GM12891 (cell line): ENCODE data around the gene PLEKHM2.

Source experiments
- DNase-seq: peaks from one replicate; pipeline ENCODE4 v3.0.0; 2011; ENCODE audit warnings: low spot score; ENCODE audit not compliant: insufficient read length
- FAIRE-seq: peaks from 2 replicates; lab custom pipeline; 2011; peaks lifted over from hg19 to GRCh38; lab: Jason Lieb, UNC
- PAX5 ChIP-seq: IDR thresholded peaks from 2 replicates; pipeline ENCODE4 v1.6.1; 2011; ENCODE audit warnings: low read length, moderate library complexity, mild to moderate bottlenecking; ENCODE audit not compliant: insufficient read depth, severe bottlenecking
- POLR2A ChIP-seq: IDR thresholded peaks from 2 replicates; pipeline ENCODE4 v1.6.1; 2011; ENCODE audit warnings: low read depth, low read length, control low read depth
- POLR2AphosphoS5 ChIP-seq: IDR thresholded peaks from 2 replicates; pipeline ENCODE4 v1.6.1; 2011; ENCODE audit warnings: low read depth, low read length, control low read depth
- POU2F2 ChIP-seq: IDR thresholded peaks from 2 replicates; pipeline ENCODE4 v1.6.1; 2011; ENCODE audit warnings: low read depth, mild to moderate bottlenecking, control low read depth, low read length, moderate library complexity
- SPI1 ChIP-seq: IDR thresholded peaks from 2 replicates; pipeline ENCODE4 v1.6.1; 2011; ENCODE audit warnings: low read depth, low read length, control low read depth
- TAF1 ChIP-seq: IDR thresholded peaks from 2 replicates; pipeline ENCODE4 v1.6.1; 2011; ENCODE audit warnings: low read depth, low read length, control low read depth

Gene PLEKHM2

GRCh38 chr1:15727866-15728534, 43.9 kb downstream of the PLEKHM2 start:
- FAIRE-seq = no peak
- DNase-seq = no peak
- TF ChIP-seq POLR2AphosphoS5 (peak; percentile 36; the same call in 1 of the 2 replicates), POLR2A (no peak), PAX5 (no peak), SPI1 (no peak), TAF1 (no peak), POU2F2 (no peak)

- TF ChIP-seq POU2F2 (no peak), POLR2A (no peak; the same call in 1 of the 2 replicates), SPI1 (no peak), PAX5 (no peak), POLR2AphosphoS5 (no peak), TAF1 (no peak)
- FAIRE-seq (no peak), DNase-seq (no peak)
These were observed 45.0 kb downstream of the PLEKHM2 start for GRCh38 chr1:15728937-15729657.

- no peak for TF ChIP-seq TAF1
- no peak for TF ChIP-seq POLR2AphosphoS5
- TF ChIP-seq PAX5 = no peak
- no peak for TF ChIP-seq SPI1
- TF ChIP-seq POLR2A = no peak
- TF ChIP-seq POU2F2 = no peak
- FAIRE-seq = no peak
- DNase-seq = no peak
These were observed 46.3 kb downstream of the PLEKHM2 start for GRCh38 chr1:15730423-15730822.

- DNase-seq = no peak
- FAIRE-seq = no peak
- TF ChIP-seq POLR2AphosphoS5 (no peak), SPI1 (no peak), POLR2A (no peak), PAX5 (no peak), TAF1 (no peak), POU2F2 (no peak)
These were observed 46.8 kb downstream of the PLEKHM2 start for GRCh38 chr1:15730936-15731335.

GRCh38 chr1:15731735-15732685, 47.9 kb downstream of the PLEKHM2 start:
- TF ChIP-seq POLR2AphosphoS5 (no peak), TAF1 (no peak), SPI1 (no peak), POLR2A (no peak), PAX5 (no peak), POU2F2 (no peak)
- FAIRE-seq (no peak), DNase-seq (no peak)

GRCh38 chr1:15732686-15733081, 48.6 kb downstream of the PLEKHM2 start:
- no peak for FAIRE-seq
- DNase-seq = no peak
- no peak for TF ChIP-seq POLR2AphosphoS5

GRCh38 chr1:15733218-15733725, 49.2 kb downstream of the PLEKHM2 start:
- FAIRE-seq = no peak
- DNase-seq = no peak
- no peak for TF ChIP-seq SPI1
- no peak for TF ChIP-seq PAX5
- TF ChIP-seq POU2F2 = no peak
- TF ChIP-seq POLR2AphosphoS5 = no peak
- no peak for TF ChIP-seq POLR2A
- no peak for TF ChIP-seq TAF1

GRCh38 chr1:15733726-15734226, 49.7 kb downstream of the PLEKHM2 start:
- no peak for TF ChIP-seq PAX5
- TF ChIP-seq POU2F2 = no peak
- TF ChIP-seq TAF1 = no peak
- TF ChIP-seq POLR2AphosphoS5 = no peak
- no peak for TF ChIP-seq POLR2A
- no peak for TF ChIP-seq SPI1
- no peak for DNase-seq
- no peak for FAIRE-seq
